GM12874 (cell line): Measurements from ENCODE around the gene CDK18.

Source experiments
- TF ChIP-seq, protein P1 (sequence below): IDR thresholded peaks from 2 replicates; pipeline ENCODE4 v1.5.1; 2011; ENCODE audit warnings: low read depth, mild to moderate bottlenecking, control low read depth, low read length, moderate library complexity; ENCODE audit not compliant: insufficient read depth

The CDK18 gene

DNA sequence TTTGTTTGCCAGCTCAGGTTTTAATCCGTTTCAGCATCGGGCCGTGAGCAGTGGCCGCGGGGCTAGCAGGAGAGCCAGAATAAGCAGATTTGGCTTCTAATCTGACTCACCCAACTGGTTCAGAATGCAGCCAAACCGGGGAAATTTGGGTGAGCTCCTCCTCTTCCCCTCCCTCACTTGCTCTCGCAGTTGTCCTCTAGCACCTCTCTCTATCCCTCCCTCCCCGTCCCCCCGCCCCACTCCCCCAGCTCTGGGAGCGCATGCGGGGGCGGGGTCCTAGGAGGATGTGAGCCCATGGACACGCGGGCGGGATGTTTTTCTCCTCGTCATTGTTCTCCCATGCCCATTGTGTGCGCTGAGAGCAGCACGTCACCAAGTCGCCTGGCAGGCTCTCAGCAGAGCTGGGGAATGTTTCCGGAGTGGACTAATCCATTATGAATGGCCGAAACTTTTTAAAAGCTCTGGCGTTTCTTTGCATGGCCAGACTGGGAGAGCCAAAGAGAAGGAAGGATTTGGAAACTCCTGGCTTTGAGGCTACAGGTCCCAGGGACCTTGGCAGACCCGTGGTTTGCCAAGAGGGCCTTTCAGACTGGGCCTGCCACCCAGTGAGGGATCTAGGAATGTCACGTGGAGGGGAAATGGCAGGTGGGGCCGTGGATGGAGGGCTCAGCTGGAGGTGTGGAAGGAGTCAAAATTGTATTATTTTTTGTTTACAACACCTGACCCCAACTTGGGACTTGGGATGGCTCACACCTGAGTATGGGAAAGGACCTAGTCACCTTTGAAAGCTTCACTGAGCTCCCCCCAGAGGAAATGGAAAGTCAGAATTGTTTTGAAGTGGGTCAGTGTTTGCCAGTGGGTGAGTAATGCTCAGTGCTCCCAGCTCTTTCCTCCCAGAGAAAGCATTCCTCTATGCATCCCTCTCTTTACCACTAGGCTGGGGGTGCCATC, 39.2 kb downstream of the CDK18 start:
- TF ChIP-seq, protein P1, sequence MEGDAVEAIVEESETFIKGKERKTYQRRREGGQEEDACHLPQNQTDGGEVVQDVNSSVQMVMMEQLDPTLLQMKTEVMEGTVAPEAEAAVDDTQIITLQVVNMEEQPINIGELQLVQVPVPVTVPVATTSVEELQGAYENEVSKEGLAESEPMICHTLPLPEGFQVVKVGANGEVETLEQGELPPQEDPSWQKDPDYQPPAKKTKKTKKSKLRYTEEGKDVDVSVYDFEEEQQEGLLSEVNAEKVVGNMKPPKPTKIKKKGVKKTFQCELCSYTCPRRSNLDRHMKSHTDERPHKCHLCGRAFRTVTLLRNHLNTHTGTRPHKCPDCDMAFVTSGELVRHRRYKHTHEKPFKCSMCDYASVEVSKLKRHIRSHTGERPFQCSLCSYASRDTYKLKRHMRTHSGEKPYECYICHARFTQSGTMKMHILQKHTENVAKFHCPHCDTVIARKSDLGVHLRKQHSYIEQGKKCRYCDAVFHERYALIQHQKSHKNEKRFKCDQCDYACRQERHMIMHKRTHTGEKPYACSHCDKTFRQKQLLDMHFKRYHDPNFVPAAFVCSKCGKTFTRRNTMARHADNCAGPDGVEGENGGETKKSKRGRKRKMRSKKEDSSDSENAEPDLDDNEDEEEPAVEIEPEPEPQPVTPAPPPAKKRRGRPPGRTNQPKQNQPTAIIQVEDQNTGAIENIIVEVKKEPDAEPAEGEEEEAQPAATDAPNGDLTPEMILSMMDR, result no peak

DNA sequence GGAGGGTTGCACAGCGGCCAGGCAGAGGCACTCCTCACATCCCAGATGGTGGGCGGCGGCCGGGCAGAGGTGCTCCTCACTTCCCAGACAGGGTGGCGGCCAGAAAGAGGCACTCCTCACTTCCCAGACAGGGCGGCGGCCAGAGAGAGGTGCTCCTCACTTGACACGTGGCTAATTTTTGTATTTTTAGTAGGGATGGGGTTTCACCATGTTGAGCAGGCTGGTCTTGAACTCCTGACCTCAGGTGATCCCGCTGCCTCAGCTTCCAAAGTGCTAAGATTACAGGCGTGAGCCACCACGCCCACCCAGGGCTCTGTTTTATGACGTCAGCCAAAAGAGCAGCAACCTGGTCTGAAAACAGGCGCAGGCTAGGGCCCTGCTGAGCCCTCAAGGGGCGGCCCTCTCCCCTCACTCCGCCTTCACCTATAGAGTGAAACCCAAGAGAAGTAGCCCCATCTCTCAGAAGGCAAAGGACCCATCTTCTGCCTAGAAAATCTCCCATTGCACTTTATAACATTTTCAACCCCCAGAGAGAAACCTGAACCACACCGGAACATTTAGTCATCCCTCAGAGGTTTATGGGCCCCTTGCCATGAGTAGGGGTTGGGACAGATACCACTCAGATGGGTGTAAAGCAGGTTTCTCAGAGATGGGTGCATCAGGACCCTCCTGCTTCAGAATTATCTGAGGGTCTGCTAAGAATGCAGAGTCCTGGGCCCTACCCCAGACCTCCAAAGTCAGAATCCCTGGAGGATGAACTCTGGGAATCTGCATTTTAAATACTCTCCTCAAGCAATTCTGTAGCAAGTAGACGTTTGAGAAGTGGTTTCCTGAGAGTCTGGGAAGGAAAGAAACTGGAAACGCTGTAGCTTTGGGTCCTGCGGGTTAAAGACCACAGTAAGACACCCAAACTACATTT, 40.8 kb downstream of the CDK18 start:
- TF ChIP-seq, protein P1, result no peak

DNA sequence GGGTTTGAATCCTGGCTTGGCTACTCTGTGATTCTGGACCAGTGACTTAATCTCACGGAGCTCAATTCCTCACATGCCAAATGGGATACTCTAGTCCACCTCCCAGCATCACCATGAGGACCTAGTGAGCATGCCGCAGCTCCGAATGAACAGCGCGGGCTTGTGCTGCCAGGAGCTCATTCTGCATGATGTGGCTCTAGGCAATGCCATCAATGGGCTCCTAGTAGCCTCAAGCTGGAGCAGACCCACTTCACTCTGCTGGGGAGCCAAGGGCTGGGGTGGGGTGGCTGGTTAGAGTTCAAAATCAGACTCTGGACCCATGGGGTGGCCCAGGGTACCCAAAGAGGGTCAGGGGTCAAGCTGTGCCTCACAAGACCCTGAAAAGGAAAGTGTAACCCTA, 41.5 kb downstream of the CDK18 start:
- TF ChIP-seq, protein P1, result no peak

DNA sequence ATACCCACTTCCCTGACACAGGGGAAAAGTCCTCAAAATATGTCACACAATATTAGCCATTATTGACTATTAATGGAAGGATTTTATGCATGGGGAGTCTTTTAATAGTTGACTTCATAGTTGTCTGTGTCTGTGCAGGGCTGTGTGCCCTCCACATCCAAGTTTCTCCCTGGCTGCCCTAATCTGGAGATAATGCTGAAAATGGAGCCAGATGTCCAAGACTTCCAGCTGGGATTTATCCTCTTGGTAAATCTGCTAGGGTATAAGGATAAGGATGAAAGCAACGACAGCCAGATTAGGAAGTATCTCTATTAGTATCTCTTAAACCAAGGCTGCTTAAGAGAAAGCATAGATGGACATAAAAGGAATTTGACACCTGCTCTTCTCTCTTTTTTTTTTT, 42.1 kb downstream of the CDK18 start:
- TF ChIP-seq, protein P1, result no peak

DNA sequence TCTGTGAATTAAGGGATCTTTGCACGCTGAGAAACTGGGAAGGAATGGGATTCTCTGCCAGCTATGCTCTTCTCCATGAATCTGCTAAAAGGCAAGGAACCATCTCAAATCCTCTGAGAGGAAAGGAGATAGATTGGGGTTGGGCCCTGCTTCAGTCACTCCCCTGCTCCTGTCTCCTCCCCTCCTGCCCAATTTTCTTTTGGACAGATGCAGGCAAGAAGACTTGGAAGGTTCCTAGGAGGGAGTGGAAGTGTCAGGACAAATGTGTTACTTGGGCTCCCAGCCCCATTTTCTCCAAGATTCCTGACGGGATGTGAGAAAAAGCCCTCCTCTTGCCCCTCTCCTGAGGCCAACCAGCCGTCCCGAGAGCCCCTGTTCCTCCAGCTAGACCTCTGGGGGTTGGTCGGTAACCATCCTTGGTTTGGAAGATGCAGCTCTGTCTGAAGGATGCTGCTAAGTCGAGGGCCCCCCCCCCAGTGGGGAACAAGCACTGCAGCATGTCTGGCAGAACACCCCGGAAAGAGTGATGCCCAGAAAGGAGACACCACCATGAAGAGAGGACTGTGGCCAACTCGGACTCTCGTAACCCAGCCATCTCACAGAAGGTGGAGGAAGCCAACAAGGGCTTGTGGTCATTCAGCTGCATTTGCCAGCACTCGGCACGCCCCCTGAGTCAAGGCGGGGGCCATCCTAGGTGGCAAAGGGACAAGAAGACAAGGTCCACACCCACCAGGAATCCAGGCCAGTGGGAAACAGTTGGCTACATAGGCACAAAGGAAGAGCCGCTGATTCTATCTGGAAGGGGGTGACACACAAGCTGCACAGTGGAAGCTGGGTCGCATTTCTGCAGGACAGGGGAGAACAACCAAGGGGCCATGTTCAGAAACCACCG, 43.7 kb downstream of the CDK18 start:
- TF ChIP-seq, protein P1, result no peak

DNA sequence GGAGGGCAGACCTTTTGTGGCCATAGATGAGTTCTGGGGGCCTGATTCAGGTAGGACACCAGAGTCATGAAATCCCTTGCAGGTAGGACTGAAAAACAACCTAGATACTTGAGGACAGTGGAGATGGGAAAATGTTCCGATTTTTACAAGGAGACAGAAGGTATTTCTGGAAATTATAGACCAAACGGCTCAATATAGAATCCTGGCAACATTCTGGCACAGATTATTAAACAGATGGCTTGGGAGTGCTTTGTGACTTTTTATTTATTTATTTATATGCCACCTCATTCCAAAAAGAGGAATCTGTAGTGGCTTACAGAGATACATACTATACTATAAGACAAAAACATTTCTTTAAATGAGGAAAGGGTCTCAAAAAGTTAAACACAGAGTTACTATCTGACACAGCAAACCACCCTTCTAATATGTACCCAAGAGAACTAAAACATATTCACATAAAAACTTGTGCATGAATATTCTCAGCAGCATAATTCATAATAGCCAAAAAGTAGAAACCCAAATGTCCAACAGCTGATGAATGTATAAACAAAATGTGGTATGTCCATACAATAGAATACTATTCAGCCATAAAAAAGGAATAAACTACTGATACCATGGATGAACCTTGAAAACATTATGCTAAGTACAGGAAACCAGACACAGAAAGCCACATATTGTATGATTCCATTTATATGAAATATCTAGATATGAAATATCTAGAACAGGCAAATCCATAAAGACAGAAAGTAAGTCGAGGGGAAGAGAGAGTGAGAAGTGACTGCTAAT, 49.8 kb downstream of the CDK18 start:
- TF ChIP-seq, protein P1, result no peak
